Thyroid gland (tissue), 4 donors: ENCODE data around the gene NOS1AP.

ENCODE experiments used
- CTCF ChIP-seq, 6 experiments: fragments of 200-600 bp in 3 of 6; fragments of 450-650 bp in 3 of 6; sonication (generic) in 3 of 6; IDR thresholded peaks; one replicate each; pipeline ENCODE4 v1.5.1; 2016 to 2019; ENCODE audit warnings: antibody characterized with exemption in 6 of 6, mild to moderate bottlenecking in 2 of 6, inconsistent platforms in 1 of 6, moderate library complexity in 1 of 6
- POLR2A ChIP-seq, 2 donors: fragments of 450-650 bp; IDR thresholded peaks; one replicate each; pipeline ENCODE4 v1.6.1; 2017; ENCODE audit warnings: antibody characterized with exemption in 2 of 2, mild to moderate bottlenecking in 2 of 2, moderate library complexity in 1 of 2

DNA sequence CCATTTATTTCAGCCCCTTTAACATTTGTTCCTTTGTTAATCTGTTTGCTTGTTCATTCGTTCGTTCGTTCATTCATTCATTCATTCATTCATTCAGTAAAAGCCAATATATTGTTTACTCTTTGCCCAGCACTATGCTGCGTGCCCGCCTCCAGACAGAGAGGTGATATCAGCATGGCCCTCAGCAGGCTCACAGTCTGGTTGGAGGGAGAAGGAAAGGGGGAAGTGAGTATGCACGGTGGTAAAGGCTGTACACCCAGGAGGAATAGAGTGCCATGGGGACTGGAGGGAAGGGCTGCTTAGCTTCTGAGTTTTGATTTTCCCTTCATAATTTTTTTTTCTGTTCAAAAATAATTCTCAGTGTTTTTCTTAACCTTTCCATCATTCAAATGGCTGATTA, 144.7 kb downstream of the NOS1AP start:
- TF ChIP-seq CTCF (IDR thresholded peaks at IDR 0.05) (no peak), POLR2A (IDR thresholded peaks at IDR 0.05) (no peak)
